Mucosa of gallbladder (tissue), 1 donor: ENCODE results near the gene MPP2. TPM values are rescaled to one million over a fixed set of nuclear protein-coding genes. Genes with fewer than 3 reads are reported as not detected.
"Not testable (repeated sequence)": the region's sequence is repeated elsewhere in the genome, so short reads cannot be mapped to it uniquely, and the experiment has no call there.

Experiments used
- DNase-seq: peaks from one replicate; pipeline ENCODE4 v3.0.0-alpha.2; 2020; ENCODE audit warnings: low spot score
- total RNA-seq: library from RNA; stranded (reverse); gene quantifications from one replicate; pipeline ENCODE4 v1.2.1, GENCODE V29; 2021
- donor health status: DM: no; HTN: no; CAD: no.

Gene MPP2
- total RNA-seq, 1 donor from 2014 or later: 7.0 TPM

DNA sequence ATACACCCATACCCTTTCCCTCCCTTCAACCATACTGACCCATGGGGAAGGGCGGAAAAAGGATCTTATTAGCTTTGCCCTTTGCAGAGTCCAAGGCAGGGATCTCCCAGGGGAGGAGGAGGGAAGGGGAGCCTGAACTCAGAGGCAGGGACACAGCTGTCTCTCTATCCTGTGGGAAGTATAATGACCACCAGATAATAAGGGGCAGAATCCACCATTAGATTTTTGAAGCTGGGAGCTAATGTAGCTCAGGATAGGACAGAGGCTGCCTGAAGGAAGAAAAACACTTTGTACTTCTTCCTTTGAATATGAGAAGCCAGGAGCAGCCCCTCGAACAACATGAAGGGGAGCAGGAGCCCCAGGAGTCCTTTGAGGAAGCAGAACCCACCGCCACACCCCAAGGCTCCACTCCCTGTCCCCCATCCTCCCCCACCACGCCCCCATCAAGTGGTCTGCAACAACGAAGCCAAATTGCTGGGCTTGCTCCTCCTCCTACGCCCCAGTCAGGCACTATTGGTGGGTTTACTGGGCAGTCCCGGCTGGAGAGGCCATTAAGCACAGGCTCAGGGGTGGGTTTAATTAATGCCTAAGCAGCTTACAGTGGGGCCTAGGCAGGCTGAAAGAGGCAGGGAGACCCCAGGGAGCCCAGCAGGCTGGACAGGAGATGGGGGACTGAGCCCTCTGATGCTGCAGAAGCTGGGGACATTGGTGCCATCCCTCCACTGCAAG, 5.3 kb downstream of the MPP2 start:
- DNase-seq: no peak

DNA sequence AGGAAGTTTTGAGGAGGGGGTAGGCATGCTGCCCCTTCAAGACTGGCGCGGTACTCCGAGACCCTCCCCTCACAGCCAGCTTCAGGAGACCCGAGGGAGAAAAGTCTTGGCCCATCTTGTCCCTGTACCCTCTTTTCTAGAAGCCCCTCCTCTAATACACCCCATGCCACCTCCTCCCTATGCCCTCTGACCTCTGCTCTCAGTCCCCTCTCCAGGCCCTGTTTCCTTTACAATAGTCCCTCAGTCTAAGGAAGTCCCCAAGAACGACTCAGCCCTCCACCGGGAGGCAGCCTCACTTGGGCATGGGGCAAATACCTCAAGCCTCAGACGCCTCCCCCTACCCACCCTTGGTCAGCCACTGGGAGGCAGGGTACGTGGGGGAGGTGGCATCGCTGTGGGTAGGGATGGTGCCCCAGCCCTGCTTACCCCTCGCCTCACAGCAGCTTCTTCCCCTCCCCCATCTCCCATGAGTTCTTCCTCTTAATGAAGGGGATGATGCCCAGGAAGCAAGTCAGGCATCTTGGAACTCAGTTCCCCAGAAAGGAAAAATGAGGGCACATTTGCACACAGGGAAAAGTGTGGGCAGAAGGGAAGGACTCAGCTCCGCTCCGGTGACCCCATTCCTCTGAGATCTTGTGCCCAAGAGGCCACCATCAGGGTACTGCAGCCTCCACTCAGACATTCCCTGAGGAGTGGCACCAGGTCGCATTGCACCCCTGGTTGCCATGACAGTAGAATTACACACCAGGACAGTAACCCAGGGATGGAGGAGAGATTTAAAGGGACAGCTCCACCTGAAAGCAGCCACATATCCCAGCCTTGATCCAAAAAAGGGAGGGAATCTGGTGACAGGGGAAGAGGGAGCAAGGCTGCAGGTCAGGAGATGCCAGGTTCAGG, 6.2 kb downstream of the MPP2 start:
- DNase-seq: no peak

DNA sequence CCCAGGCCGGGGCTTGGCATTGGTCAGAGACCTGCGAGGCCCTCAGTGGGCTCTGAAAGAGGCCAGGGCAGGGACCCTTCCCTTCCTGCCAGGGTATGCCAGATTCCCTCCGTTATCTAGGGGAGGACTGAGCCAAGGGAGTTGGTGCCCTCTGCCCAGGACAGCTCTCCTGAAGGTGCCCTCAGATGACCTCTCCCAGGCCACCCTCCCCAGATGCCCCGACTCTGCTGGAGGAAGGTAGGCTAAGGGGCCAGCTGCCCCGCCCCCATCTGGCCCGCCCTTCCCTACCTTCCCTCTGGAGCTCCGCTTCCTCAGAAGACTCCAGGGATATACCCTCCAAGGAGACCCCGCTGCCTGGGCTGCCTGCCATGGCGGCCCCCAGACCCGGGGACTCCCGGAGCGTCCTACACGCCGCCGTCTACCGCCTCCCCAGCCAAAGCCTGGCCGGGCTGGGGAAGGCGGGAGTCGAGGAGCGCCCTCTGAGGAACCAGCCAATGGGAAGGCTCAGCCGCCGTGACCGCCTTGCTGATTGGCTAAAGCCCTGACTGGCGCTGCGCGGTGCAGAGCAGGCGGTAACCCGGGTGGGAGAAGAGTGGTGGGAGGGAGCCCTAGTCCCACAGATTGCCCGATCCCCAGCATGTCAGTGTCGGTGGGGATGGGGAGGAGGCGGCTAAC, 7.0 kb downstream of the MPP2 start:
- DNase-seq: peak; percentile 83

DNA sequence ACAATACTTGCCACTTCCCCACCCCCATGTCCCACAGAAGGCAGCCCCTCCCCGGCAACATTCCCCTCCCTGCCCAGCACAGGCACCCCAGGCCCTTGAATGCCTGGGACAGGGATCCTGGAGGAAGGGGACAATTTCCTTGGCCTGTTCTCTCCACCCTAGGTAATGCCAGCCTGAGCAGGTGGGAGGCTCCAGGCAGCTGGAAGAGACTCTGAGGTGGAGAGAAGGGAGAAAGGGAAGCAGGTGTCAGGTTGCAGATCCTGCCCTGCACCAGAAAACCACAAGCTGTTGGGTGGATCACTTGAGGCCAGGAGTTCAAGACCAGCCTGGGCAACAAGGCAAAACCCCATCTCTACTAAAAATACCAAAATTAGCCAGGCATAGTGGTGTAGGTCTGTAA, 8.9 kb downstream of the MPP2 start:
- no peak for DNase-seq

DNA sequence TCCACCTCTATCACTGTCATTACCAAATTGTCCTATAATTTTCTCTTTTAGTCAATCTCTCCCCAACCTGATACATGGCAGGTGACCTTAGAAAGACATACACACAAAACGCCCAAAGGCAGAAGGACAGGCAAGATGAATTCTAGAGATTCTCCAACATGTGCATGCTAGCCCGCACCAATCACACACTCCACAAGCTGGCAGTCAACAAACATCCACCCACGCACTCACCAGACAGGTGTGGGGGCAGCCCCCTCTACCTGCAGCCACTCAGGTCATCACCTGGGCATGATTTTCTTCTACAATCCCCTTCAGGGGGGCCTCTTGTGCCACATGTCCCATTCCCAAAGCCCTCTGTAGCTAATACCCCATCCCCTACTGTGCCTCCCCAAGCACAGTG, 9.5 kb downstream of the MPP2 start:
- no peak for DNase-seq

DNA sequence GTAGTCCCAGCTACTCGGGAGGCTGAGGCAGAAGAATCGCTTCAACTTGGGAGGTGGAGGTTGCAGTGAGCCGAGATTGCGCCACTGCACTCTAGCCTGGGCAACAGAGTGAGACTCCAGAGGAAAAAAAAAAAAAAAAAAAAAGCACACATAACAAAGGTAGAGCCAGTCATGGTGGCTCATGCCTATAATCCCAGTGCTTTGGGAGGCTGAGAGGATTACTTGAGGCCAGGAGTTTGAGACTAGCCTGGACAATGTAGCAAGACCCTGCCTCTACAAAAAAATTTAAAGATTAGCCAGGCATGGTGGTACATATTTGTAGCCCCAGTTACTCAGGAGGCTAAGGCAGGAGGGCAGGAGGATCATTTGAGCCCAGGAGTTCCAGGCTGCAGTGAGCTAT, 12.8 kb downstream of the MPP2 start:
- not testable (repeated sequence) for DNase-seq

DNA sequence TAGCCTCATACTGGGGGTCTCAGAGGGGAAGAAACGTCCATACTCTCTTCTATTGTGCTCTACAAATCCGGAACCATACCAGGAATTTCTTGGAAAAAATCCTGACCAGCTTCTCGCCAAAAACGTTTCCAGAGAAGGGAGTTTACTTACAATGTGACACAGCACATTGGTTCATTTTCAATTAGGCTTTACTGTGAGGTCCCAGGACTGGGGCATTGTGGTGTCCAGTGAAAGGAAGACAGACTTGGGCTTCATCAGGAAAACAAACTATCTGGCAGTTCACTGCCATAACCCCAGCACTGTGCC, 14.7 kb downstream of the MPP2 start:
- no peak for DNase-seq

DNA sequence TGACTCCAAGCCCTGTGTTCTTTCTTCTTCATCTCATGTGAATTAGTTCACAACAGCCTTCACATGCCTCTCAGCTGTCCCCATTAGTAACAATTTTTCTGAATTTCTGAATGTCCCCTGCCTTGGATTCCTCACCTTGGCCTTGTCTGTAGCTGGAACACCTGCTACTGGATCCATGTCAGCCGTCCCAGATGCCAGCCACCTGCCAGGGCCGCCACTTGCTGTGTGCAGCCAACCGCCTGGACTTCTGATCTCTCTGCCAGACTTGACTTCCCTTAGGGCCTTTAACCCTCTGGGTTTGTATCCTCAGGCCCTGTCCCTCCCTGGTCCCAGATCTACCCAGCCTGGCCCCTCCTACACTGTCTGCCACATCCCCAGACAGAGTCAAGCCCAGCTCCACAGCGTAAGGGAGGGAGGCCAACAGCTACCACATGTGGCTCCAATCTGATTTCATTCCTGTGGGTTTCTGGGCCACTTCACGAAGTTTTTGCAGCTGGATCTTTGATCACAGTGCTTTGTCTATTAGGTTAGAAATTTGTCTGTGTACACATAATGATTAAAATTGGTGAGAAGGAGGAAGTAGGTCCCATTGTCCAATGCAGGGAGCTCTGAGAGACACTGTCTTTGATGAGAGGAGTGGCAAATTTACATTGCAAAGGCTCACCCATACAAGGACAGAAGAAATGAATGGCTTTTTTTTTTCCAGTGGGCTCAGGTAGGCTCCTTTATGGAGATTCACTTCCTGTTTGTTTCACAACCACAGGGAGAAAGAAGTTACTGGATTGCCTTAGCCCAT, 15.3 kb downstream of the MPP2 start:
- no peak for DNase-seq

DNA sequence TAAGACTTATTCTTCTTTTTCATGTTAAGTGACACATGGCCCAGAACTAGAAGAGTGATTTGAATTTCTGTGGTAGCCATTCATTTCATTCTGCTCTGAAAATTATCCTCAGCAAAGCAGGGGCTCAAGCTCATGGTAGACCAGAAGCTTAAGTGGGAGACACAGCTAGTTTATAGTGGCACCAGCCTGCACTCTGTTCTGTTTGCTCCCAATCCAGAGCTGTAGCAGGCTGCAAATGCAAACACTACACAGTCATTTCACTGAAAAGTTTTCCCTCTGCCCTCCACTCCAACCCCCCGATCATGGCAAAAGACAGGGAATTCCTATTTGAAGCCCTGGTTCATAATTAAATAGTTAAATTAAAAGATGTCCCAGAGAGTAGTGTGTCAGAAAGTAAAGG, 17.1 kb downstream of the MPP2 start:
- no peak for DNase-seq

DNA sequence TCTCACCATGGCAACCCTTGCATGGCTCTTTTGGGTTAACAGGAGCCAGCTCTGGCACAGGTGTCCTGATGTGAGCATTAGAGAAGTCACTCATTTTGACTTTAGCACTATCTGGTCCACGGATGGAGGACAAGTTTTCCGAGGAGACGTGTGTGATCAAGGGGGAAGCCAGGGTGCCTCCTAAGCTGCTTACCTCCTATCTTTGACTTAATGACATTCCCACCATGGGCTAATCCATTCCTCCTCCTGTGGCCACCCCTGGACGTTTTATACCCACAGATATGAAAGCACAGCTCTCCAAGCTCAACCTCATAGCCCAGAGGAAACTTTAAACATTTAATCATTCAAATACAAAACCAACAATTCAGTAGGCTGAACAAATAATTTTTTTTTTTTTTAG, 18.8 kb downstream of the MPP2 start:
- no peak for DNase-seq

DNA sequence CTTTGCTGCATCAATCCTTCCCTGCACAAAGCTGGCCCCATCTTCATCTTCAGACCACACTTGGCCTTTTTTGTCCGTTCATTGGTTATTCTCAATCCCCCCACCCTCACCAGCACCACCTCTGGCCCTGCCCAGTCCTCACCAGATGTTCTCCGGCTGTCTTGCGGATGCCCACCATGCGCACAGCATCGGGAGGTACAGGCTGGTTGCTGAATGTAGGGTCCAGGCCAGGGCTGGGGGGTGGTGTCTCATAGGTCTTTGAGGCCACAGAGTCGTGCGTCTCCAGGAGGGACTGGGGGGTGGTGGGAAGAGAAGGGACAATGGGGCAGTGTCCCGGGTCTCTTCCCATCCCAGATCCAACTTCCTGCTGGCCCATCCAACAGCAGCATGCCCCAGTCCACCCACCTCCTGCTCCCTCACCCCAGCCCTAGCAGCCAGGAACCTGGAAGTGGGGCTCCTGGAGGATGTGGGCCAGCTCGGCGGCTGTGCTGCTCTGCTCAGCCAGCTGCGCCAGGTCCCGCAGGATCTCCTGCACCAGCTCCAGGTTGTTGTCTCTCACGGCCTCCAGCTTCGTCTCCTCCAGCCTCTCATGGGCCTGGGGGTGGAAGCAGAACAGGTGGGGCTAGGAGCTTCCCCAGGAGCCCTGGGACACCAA, 24.4 kb downstream of the MPP2 start:
- no peak for DNase-seq

DNA sequence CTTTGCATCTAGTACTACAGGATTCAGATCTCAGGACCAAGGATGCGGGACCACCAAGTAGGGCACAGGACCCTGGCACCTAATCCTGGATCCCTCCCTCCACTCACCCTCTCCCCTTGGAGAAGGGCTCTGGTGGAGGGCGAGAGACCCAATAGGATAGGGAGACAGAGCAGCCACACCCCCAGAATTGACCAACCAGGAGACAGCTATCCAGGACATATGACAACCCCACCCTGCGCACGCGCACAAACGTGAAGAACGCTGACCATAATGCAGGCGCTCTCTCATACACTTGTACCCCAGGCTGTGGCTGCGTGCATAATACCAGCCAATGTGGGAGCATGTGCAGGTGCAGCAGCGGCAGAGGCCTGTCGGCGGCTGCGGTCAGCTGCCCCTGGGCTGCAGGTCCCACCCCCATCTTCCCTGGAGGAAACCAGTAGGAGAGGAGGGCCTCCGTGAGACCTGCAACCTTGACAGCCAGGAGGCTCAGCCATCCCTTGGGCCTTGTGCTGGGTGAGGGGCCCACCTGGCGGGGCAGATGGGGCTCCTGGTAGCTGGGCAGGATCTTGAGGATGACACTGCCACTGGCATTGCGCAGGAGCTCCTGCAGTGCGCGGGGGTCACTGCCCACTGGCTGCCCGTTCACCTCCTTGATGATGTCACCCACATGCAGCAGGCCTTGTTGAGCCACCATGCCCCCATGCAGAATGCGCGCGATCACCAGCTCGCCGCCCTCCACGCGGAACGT, 25.4 kb downstream of the MPP2 start:
- no peak for DNase-seq

DNA sequence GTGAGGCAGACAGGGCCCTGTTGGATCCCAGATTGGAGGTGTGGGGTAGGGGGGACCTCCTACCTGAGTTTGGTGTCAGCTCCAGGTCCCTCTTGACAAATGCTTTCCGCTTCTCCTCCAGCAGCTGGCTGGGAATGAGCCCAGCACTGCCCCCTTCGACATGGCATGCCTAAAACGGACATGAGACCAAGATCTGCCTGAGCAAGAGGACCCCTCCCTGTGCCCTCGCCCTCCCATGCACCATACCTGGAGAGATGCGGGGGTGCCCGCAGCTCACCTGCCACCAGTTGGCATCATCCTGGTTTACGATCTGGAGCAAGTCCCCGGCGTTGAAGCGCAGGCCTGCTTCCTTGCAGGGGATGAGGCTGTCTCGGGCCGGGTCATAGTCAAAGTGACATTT, 26.2 kb downstream of the MPP2 start:
- DNase-seq: no peak

DNA sequence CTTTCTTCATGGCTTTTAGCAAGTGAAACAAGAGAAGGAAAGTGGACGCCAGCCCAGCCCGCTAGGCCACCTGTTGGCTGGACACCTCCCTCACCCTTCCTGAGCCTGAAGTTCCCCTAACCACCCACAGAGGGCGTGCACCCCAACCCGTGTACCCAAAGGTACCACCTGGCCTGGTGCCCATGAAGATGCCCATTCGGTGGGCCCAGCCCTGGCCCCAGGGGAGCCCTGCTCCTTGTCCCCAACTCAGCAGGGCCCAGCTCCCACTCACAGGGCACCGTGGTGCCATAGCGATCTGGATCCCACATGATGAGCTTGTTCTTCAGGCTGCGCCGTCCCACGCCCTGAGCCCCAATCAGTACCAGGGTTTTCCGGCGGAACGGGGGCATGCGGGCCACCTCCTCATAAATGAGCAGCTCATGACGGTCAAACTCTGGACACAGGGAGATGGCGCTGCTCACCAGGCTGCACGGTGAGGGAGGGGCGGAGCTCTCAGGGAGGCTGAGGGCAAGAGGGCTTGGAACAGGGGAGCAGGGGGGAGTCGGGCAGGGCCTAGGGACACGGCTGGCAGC, 26.8 kb downstream of the MPP2 start:
- DNase-seq: peak; percentile 52

DNA sequence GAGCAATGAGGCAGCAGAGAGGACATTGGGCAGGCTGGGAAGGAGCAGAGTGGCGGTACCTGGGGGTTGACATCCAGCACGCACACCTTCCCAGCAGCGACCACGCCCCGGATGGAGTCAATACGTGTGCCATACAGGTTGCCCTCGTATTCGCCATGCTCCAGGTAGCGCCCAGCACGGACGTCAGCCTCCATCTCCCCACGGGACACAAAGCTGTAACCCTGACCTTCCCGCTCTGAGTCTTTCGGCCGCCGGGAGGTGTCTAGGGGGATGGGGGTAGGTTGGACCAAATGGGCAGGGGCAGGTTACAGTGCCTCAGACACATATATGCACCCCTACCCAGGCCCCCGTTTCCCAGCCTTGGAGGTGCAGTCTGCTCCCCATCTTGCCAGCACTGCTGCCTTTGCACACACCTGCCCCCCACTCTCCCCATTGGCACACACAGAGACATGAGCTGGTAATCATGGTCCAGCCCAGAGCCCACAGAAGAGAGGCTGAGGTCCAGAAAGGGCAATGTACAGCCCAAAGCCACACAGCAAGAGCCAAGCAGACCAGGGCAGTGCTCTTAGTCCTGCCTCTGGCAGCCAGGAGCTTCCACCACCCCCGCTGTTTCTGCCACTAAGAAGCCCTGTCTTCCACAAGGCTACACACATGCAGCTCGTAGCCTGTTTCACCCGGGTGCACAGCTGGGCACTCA, 27.5 kb downstream of the MPP2 start:
- DNase-seq: no peak

DNA sequence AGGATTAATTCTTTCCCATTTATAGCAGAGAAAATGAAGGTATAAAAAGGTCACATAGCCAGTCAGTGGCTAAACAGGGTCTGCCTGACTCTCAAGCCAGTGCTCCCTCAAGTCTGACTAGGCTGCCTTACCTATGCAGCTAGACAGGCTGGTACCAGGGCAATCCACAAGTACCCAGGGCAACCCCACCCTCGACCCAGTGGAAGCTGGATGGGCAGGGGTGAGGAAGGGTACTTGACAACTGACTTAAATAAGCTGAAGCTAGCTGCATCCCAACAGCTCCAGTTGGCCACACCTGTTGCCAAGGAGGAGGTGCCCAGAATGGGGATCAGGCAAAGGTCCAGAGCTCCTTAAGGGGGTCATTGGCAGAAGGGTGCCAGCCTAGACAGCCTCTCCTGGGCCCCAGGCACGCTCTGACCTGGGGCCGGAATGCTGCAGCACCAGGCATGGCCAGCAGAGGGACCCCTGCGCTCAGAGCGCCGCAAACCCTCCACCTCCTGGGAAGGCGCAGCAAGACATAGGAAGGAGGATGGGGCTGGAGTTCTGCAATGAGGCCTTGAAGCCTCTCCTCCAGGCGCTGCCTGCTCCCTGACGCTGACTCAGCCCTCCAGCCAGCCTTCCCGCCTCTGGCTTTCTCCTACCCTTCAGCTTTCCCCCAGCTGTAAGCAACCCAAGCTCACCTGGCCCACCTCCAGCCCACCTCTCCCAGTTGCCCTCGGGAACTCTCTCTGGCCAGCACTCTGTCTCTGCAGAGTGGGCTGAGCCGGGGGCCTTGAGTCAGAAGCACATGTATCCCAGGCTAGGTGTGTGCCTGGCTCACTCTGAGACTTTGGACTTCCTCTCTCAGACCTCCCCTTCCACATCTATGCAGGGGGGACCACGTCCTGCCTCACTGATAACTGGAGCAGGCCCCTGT, 28.8 kb downstream of the MPP2 start:
- peak; percentile 77 for DNase-seq

DNA sequence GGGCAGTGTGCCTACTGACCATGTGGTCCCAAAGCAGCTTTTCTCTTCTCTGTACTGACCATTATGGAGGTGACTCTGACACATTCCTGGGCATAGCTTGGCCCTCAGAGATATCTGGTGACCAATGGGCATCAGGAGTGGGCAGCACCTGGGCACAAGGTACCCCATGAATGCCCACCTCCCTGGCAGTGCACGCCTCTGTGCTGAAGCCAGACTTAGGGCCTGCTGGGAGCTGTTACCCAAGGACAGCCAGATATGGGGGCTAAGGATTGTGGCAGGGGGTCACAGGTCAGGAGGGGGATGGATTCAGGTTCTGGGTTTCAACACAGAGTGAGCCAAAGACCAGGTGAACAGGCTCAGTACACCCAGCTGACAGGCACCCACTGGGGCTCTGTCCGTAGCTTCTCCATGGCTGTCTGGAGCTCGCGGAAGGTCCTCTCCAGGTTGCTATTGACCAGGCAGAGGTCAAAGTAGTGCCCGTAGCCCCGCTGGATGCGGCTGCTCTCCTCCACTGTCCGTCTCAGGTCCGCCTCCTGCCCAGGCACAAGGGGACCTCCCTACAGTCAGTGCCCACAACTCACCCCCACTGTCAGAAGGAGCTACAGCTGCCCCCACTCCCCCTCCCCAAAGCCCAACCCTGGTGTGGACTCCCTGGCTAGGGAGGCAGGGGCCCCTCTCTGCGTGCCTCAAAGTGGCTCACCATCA, 29.7 kb downstream of the MPP2 start:
- DNase-seq: no peak

DNA sequence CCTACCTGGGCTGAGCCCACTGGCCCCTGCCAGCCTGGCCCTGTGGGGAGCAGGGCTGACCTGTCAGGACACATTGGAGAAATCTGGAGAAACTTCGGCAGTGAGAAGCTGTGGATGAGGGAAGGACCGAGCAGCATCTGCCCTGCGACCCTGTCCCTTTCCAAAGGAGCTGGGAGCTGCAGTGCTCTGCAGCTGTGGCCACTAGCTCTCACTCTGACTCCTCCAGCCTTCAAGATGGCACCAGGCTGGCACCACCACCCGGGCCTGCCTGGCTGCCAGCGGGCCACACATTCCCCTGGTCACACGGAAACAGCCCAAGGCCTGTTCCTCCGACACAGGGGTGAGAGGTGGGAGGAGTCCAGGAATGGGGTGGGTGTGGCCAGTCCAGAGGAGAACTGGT, 30.3 kb downstream of the MPP2 start:
- no peak for DNase-seq
